ENCODE results near the gene SYNRG.
"Not testable (repeated sequence)": the region's sequence is repeated elsewhere in the genome, so short reads cannot be mapped to it uniquely, and the experiment has no call there.

Gene SYNRG

DNA sequence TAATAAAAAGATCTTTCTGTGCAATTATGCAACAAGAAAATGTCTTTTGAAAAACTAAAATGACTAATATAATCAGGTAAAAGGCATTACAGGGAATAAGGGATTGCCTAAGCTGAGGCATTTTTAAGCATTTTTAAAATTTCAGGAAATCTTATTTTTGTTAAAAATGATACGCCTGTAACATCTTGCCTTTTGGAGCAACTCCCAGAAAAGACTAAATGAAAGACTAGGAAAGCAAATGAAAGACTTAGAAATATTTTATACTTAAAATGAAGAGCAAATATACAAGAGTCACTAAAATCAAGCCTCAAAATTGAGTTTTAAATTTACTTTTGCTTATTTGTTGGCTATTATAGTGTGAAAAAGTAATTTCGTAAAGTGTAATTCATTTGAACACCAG lies 63.7 kb downstream of the SYNRG start:
- DNase-seq (ENCODE audit: low read depth): no peak

DNA sequence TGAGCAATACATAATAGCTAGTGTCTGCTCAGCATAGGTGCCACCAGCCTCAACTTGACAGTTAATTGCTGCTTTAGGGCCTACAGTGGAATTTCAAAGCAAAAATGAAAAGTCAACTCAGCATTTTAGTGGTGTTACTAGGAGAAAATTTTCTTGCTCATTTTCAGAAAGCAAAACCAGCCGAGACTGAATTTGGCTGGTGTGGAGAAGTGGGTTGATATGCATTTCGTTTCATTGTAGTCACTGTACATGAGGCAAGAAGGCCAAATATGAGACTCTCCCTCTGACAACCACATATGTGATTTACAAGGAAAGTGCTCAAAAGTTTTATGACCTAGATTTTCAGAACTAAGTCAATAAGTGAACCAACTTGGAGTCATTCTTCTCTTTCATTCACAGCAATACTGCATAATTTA lies 65.6 kb downstream of the SYNRG start:
- no peak for DNase-seq (ENCODE audit: low read depth)

DNA sequence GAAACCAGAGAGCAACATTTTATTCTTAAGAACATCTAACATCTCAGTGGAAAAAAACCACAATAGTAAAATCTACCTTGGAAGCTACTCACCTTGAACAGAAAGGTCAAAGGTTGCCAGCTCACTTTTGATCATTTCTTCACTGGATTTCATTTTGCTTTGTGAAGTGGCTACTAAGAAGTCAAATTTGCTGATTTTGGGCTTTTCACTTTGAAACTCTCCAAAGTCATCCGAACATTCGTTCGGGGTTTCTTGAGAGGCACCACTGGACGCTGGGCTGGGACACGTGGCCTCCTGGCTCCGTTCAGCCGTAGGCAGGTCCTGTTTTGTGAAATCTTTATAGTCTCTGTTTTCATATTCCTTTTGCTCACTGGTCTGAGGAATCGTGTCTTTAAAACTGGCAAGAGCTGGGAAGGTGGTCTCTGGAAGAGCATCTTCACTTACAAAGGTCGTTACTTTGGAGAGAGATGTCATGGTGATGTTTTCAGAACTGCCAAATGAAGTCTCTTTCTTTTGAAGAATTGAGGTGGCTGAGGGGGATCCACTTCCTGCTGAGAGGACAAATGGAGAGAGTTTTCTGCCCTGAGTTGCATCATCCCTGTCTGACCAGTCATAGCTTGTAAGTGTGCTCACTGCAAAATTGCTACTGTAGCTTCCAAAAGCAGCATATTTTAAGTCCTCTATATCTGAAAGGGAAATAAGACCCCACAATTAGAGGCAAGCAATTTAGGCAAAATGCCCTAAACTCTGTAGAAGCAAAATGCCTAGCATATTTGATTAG lies 67.1 kb downstream of the SYNRG start:
- no peak for DNase-seq (ENCODE audit: low read depth)

DNA sequence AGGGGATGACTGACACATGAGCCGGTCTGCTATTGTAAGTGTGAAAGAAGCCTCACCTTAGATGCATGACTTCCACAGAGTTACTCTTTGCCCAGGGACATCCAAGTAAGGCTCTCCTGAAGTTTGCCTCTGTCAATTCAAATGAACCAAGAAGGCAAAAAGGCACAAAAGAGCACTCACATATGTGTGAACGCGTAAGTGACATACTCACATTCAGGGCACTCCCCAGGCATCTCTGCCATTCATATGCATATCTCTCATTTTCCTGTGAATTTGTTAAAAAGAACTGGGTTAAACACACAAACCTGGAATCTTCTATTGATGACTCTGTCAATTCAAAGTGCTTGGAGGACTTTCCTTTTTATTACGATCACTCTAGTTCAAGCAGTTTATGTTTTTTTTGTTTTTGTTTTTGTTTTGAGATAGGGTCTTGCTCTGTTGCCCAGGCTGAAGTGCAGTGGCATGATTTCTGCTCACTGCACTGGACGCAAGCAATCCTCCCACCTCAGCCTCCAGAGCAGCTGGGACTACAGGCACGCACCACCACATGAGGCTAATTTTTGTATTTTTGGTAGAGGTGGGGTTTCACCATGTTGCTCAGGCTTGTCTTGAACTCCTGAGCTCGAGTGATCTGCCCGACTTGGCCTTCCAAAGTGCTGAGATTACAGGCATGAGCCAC lies 70.1 kb downstream of the SYNRG start:
- DNase-seq (ENCODE audit: low read depth): no peak

DNA sequence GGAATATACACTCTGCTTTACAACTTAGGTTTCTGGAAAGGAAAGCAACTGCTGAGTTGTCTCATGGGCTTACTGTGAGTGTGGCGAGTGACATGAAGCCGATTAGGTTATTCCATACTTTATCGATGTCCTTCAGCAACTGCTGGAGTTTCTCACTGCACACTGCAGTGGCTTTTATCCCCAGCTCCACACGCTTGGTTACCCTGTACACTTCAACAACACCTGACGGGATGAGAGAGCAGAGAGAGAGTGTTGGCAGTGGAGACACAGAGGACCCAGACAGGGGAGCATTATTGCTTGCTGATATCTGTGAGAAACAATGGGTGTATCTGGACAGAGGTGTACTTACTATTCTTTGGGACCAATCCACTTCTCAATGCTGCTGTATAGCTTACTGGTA lies 73.3 kb downstream of the SYNRG start:
- no peak for DNase-seq (ENCODE audit: low read depth)

DNA sequence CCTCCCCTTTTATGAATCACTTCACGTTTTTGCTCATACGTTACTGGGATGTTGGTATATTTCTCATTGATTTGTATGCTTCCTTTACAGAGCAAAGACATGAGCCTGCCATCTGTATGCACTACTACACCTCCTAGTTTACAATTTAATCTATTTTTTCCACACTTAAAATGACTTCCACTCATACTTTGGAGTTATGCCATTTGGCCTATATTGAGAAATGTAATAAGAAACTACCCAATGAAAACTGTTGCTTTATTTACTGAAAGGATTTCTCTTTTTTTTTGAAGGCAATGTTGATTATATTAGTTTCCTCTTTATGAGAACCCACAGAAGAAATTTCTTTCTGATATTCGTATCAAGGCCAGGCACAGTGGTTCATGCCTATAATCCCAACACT lies 76.5 kb downstream of the SYNRG start:
- no peak for DNase-seq (ENCODE audit: low read depth)

DNA sequence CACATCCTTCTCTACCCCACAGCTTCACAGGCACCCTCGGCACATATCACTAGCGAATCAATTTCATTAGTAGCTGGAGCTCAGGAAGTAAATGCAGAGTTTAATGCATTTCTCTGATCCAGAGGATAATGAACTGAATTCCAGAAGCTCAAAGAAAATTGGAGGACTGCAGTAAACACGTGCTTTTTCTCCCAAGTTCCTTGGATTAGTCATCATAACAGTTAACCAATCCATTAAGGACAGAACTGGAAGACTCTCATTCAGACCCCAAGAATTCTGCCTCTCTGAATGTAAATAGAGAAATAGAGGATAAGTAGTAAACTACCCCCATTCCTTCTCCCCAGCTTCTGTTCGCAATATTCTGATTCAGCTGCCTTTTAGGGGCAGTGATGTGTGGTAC lies 78.8 kb downstream of the SYNRG start:
- no peak for DNase-seq (ENCODE audit: low read depth)

DNA sequence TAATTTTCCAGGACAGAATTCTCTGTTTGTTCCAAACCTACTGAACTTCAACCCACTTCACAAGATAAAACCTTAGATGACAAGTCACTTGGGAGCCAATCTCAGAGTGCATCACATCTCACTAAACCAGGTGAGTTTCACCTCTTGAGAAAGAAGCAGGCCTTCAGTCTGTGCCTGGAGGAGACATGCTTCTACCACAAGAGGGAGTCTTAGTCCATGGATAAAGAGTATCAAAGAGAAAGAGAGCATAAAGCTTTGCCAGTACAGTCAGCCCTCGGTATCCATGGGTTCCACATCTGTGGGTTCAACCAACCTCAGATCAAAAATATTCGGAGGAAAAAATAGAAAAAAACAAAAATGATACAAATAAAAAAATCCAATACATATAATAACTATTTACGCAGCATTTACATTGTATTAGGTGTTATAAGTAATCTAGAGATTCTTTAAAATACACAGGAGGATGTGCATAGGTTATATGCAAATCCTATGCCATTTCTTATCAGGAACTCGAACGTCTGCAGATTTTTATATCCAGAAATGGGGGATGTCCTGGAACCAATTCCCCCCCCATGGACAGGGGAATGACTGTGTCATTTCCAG lies 81.9 kb downstream of the SYNRG start:
- no peak for DNase-seq (ENCODE audit: low read depth)

DNA sequence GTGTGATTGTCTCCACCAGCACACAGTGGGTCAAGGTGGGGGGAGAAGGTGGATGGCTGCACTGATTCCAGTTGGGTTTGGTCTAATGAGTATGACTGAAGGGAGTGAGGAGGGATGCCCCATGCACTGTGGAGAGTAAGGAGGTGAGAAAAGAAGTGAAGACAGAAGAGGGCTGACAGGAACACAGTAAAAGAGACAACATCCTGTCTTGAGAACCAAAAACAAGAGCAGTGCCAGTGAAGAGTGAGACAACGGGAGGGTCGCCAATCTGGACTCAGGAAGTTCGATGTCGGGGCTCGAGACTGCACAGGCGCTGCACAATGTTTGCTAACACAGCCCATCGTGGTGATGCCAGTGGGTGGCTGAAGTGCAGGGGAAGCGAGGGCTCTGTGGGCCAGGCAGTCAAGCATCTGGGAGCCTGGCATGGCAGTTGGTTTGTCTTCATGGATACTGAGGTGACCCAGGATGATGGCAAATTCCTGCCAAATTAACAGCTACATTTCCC lies 85.5 kb downstream of the SYNRG start:
- no peak for DNase-seq (ENCODE audit: low read depth)

DNA sequence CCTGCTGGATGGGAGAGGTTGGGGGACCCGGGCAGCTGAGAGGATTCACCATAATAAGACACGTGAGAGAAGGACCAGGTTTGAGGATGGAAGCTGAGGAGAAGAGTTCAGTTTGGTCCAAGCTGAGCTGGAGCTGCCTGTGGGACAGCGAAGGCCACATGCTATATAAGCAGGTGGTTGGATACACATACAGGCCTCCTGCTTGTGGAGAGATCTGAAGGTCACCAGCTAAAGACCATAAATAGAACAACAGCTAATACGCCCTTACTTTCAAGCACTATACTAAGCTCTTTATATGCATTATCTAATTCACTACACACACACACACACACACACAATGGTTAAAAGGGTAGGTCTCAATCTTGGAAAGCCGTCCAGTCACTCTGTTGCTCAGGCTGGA lies 87.4 kb downstream of the SYNRG start:
- no peak for DNase-seq (ENCODE audit: low read depth)

DNA sequence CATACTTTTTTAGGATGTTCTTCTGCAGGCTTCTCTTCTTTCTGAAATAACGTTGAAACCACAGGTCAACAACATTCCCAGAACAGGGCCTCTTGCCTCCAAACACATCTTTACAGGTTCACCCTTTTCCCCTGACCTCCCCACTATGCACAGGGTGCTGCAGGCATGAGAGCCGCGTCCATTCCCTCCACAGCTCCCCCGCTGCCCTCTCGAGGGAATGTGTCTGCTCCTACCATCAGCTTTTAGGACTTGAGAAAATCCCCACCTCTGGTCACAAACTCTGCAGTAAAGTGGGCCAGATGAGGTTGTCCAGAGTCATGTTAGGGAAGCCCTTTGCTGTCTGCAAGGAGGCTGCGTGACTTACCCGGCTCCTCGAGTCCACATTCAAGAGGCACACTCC lies 89.0 kb downstream of the SYNRG start:
- no peak for DNase-seq (ENCODE audit: low read depth)

DNA sequence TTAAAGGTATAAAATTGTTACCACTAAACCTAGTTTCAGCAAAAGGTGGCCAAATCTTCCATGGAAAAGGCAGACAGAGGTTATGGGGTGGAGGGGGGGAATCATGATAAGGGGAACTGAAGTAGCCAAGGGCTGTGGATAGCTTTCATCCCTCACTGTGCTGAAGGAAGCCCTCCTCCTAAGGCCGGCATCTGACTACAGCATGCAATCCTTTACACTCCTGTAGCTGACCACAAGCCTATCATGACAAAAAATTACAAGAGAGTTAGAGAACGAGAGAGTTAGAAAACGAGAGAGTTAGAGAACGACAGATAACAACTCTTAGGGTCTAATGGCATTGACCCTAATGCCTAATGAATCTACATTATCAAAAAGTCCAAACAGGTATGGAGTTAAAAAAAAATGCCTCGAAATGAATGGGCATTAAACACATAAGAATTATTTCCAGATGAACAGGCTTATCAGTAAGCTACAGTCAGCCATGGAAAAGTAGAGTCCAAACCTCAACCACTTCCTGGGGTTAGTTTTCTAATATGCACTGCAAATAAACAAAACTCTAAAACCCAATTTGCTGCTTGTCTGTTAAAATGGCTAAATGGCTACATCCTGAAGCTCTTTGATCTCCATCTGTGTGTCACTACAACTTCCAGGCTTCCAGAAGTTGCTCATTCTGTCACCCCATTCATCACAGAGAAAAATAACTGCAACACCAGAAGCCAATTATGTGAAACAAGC lies 89.8 kb downstream of the SYNRG start:
- no peak for DNase-seq (ENCODE audit: low read depth)

DNA sequence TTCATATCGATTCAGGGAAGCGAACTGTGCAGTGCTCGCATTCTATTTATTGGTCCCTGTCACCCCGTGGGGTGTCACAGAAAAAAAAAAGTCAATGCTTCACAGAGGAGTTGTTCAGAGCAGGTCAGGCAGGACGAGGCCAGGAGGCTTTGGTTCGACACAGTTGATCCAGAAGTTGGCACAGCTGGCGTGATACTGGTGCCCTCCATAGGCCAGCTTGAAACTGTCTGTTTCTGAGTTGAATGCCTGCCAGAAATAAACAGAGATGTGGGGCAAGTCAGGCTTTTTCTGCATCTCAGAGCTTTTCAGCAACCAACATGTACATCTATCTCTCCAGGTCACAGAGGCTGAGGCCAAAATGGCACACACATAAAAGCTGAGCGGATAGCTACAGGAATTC lies 90.4 kb downstream of the SYNRG start:
- DNase-seq (ENCODE audit: low read depth): no peak

DNA sequence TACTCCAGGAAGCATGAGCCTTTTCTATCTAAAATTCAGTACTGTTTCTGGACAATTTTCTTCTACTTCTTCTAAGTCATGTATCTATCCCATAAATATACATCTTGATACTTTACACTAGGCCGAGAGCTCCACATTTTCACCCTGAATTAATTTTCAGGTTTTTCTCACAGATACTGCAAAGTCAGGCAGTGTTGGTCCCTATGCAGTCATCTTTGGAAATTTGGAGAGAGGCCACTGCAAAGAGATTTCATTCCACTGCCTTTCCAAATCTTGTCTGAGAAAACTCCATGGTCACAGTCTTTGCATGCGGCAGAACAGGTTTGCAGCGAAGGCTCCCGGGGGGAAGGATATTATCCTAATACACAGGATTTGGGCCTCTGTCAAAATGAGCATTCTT lies 91.3 kb downstream of the SYNRG start:
- no peak for DNase-seq (ENCODE audit: low read depth)

DNA sequence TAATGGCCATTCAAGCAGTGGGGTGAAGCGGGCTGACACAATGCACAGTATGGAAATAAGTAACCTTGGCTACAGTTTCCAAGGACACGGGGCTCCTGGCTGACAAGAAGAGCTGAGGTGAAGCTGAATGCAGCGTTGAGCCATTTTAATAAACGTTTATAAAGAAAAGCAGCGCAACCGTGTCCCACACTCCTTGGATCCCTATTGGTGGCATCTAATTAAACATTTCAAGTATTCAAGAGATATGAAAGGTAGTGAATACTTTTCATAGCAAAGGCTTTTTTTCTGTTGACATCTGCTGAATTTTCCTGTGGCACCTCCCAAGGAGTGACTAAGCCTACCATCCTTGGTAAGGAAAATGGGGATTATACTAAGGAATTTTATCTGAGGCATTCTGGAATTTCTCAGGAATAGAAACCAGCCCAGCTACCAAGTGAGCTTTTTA lies 93.1 kb downstream of the SYNRG start:
- DNase-seq (ENCODE audit: low read depth): no peak

DNA sequence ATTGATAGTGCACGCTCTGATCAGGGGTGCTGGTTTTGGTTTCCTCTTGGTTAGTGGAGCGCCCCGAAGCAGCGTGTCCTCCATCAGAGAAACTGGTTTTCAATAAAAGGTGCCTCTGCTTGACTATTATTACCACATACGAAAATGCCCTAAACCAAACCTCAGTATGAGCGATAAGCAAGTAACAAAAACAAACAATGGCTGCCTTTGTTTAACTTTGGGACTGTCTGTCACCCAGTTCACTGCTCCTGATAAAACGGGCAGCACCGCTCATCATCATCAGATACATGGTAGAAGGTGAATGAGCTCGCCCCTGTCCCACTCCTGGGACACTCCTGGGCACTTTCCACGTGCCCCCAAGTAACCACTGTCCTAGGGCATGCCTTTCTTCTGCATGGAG lies 95.5 kb downstream of the SYNRG start:
- no peak for DNase-seq (ENCODE audit: low read depth)

DNA sequence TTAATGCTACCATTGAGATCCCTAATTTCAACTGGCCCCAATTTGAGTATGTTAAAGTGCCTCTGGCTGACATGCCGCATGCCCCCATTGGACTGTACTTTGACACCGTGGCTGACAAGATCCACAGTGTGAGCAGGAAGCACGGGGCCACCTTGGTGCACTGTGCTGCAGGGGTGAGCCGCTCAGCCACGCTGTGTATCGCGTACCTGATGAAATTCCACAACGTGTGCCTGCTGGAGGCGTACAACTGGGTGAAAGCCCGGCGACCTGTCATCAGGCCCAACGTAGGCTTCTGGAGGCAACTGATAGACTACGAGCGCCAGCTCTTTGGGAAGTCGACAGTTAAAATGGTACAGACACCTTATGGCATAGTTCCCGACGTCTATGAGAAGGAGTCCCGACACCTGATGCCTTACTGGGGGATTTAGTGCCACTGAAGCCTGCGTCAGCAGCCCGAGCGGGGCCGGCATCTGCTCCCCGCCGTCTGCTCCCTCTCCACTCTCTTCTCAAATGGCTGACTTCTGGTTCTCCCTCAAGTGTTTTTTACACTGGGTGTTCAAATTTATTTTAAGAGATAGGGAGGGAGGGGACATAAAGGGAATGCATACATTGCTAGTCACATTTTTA lies 96.7 kb downstream of the SYNRG start:
- no peak for DNase-seq (ENCODE audit: low read depth)

DNA sequence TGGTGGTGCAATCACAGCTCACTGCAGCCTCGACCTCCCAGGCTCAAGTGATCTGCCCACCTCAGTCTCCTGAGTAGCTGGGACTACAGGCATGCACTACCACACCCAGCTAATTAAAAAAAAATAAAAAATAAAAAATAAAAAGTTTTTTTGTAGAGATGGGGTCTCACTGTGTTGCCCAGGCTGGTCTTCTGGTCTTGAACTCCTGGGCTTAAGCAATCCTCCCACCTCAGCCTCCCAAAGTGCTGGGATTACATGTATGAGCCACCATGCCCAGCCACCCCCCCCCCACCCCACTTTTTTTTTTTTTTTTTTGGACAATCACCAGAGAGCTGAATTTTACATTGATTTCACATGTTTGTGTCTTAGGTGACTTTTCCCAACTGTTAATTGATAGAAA lies 97.6 kb downstream of the SYNRG start:
- DNase-seq (ENCODE audit: low read depth): not testable (repeated sequence)

DNA sequence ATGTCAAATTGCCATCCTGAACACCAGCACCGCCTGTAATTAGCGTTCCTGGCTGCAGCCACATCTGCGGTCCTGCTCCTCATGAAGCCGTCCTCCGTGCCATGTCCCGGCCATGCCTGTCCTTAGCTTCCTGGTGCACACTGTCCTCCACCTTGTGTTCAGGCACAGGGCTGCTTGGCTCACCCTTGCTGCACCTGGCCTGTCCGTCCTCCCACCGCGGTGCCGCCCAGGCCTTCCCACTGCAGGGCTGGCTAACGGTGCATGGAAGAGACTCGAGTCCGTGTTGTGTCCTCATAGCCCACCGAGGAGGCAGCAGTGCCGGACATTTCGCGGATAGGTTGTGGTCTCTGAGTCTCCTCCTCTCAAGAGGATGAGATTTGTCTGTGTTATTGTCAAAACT lies 99.2 kb downstream of the SYNRG start:
- no peak for DNase-seq (ENCODE audit: low read depth)

DNA sequence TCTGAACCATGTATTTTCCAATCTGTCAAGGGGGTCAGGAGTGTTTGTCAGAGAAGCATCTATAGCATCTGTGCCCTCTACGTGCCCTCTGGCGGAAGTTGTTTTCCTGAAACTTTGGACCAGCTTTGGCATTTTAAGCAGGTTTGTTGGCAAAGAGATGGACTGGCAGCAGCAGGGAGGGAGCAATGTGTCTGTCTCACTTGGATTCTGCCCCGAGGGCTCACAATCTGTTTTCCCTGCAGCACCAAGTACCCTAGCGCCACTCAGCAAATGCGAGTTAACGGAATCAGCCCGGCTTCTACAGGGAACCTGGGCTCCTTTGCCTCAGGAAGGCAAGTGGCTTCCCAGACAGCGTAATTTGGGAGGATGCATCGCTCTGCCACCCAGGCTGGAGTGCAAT lies 102.1 kb downstream of the SYNRG start:
- no peak for DNase-seq (ENCODE audit: low read depth)

DNA sequence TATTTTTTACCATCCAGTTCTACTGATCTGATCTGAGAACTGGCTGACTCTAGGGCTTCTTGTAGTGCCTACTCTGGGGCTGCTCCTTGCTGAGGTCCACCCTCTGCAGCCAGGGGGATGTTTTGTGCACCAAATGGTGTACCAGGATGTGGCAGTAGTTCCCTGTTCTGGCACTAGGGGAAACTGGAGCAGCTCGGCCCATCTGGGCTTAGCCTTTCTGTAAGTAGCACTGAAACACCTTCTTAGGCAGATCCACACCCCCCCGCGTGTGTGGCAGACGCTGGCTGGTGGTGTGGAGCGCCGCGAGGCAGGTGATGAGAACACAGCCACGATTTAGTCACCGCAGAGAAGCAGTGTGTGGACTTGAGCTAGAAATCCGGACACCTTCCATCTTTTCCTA lies 102.5 kb downstream of the SYNRG start:
- no peak for DNase-seq (ENCODE audit: low read depth)

DNA sequence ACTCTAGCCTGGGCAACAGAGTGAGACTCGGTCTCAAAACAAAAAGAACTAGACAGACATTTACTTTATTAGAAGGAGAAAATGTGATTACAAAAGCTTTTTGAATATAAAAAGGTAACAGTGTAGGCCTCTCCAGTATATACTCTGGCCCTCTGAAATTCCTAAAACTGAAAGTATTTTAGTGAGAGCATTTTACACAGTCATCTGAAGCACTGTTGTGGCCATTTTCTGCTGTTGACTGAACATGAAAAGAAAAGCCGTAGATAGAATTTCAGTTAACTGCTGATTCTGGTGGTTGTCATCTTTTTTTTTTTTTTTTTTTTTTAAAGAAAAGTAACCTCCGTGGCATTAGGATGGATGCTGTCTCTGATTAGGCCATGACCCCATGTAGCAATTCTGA lies 103.9 kb downstream of the SYNRG start:
- no peak for DNase-seq (ENCODE audit: low read depth)

Measured in stimulated activated CD8-positive, alpha-beta memory T cell treated with anti-CD3 and anti-CD28 coated beads, Interleukin-12 subunit alpha, Interleukin-12 subunit beta, amount 100 ng/mL, for 4 hours (primary cell).